GM21528 (cell line): ENCODE data around the gene ATRN.

Source experiments
- ATAC-seq: cut with Tn5 transposase; IDR thresholded peaks from one replicate; pipeline ENCODE4 v1.9.1; 2021; ENCODE audit warnings: mild to moderate bottlenecking, moderate library complexity; ENCODE audit not compliant: unreplicated experiment, low FRiP score

The ATRN gene

DNA sequence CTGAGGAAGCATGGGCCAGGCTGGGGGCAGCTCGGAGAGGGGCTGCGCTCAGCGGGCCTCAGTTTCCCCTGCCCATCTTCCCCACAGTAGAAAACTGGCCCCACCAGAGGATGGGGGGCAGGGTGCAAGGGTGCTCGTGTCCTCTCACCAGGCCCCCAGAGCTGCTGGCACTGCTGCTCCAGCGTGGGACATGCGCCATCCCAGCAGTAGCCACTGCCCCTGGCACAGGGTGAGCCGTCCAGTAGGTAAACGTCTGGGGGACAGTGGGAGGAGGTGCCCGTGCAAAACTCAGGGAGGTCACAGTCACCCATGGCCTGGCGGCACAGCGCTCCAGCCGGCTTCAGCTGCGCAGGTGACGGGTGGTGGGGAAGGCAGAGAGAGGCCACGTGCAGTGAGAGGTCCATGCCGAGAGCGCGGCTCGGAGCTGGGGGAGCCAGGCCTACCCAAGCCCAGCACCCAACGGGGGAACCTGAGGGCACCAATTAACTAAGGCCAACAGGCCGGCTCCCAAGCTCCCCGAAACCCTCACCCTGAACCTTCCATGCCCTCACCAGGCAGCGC, 201.2 kb downstream of the ATRN start:
- ATAC-seq, result no peak

DNA sequence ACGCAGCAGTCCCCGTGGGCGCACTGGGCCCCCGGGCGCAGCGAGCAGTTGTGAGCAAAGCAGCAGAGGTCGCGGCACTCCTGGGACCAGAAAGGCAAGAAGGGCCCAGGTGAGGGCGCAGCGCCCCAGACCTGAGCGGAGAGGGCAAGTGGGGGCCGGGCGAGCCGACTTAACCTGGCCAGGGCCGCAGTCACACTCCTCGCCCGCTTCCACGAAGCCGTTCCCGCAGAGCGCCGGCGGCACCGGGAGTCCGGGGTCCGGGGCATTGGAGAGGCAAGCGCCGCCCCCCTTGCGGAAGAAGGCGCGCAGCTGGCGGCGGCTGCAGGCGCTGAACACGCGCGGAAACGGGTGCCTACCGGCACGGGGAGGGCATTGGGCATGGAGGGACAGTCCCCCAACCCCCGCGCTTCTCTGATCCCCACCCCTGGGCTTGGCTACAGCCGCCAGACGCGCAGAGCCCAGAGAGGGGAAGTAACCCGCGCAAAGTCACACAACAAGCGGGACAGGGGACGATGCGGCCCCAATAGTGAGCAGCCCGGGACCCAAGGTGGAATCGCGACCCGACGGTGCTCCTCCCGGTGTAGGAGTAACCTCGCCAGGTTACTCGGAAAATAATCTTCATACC, 201.8 kb downstream of the ATRN start:
- ATAC-seq, result no peak

DNA sequence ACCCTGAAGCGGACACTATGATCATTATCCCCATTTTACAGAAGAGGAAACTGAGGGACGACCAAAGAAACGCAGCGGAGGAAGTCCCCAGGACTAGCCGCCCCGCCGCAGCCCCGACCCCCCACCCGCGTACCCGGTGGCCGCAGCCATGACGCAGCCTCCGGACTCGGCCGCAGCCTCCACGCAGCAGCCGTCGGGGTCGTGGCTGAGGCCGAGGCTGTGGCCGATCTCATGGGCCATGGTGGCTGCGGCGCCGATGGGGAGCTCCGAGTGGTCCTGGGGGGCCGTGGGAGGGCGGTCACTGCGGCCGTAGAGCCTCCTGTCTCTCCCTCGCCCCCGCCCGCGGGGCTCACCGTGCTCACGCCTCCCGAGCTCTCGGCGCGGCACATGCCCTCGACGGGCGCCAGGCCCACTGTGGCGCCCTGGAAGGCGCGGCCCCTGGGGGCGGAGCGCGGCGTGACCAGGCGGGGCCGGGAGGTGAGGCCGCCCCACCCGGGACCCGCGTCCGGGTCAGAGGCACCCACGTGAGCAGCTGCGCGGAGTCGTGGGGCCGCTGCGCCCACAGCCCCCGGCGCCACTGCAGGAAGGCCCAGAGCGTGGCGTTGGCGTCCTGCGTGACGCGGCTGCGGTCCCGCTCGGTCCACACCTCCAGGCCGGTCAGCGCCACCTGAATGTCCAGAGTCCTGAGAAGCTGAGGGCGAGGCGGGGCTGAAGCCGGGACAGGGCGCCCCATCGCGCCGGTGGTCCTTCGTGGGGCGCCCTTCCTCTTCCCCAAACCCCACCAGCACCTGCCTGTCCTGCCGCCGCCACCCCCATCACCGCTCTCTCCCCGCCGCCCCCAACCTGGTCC, 202.6 kb downstream of the ATRN start:
- ATAC-seq, result no peak

DNA sequence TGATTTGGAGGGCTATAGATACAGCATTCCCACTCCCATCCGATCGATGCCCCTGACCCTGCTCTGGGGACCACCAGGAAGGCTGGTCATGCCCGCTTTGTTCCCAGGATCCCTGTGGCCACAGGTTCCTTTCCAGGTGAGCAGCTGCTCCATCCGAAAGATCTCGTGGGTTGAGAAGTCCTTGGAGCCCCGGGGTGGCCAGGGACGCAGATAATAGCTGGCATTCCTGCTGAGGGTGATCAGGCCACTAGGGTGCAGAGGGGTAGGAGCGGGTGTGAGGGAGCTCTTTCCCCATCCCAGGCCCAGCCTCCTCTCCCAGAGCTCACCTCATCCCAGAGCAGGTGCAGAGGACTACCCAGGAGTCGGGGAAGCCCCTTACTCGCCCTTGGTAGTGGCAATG, 203.6 kb downstream of the ATRN start:
- no peak for ATAC-seq

DNA sequence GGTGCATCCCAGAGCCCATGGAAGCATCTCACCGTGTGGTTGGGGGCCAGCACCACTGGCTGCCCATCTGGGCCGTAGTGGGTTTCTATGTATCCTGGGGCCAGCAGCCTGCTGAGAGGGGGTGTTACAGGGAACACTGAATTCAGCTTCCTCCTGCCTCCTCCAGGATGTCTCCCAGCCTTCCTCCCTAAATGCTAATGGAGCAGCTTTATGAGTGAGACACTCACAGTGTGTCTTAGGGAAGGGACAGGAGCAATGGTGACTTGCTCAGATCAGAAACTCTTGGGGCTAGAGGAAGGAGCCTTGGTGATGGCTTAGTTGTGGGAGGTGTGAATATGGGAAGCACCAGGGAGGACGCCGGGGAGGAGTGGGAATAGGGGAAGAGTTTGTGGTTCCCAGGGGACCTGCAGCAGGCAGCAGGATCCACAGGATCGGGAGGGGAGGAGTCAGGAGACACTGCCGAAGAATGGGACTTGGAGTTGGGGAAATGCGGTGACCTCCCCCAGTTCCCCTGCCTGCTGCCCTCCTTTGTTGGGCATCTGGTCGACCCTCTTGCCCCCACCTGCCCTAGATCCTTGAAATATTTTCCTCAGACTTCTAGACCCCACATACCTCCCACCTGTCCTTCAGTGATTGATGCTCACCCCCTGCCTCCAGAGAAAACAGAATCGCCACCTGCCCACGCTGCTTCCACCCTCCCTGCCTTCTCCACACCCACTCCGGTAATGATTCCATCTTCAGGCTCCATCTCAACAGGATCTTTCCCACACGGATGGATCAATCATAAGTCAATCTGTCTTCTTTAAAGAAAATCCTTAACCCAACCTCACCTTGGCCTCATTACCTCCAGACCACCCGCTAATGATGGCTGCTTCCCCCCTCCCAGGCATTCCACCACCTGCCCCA, 204.4 kb downstream of the ATRN start:
- ATAC-seq, result no peak

DNA sequence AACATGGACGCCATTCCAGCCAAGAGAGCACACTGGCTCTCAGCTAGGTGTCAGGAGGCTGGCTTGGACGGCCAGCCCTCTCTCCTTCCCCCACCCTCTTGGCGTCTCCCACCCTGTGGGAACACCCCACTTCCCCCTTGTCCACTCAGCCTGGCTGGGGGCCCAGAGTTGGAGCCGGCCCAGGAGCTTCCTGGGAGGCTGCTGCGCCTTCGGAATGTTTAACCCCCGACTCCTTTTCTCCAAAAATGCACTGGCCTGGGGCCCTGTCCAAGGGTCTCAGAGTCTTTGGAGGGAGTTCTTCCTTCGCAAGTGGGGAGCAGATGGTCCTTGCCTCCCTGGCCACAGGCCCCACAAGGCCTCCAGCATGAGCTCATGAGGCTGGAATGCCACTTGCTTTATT, 206.9 kb downstream of the ATRN start:
- ATAC-seq, result no peak

DNA sequence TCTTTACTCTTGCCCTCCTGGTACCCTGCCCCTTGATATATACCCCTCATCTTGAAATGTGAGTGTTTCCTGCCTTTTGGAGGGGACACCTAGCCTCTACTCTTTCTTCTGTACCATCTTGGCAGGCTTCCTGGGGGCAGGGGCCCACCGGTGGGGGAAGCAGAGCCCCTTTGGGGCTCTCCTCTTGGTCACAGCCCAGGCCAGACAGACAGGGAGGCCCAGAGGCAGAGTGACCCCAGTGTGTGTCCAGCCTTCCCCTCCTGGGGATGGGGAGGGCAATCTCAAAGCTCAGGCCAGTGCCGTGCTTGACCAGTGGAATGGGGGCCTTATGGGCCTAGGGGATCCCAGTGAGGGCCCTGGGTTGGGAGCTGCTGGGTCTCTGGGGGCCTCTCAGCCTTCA, 207.4 kb downstream of the ATRN start:
- ATAC-seq, result no peak

DNA sequence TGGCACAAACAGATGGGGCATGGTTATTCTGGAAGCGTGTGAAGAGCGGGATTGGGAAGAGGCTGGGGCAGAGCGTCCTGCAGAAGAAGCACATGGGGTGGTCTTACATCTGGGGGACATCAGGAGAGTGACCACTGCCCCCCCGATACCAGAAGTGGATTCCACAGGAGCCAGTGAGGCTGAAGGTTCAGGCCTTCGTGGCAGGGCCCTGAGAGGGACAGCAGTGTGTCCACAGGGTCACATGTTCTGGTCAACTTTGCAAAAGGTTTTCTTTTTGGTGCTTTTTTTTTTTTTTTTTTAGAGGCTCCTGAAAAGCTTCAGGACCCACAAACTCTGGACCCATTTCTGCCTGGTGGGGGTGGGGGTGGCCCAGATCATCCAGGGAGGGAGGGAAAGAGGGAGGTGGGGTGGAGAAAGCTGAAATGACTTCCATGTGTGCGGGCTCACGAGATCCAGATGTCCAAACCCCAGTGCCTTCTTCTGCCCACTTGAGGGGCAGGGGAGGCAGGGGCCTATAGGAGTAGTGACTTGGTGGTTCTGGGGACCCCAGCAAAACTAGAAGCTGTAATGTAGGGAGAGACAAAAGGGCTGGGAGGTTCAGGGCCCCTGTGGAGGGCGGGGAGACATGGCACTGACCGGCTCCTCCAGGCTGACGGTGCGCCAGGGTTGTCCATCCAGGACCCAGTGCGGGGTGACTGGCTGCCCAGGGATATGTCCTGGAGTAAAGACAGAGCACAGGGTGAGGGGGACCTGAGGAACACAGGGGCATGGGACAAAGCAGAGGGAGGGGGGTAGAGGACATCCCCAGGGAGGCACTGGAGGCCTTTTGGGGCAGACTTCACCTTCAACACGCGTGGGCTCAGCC, 208.3 kb downstream of the ATRN start:
- ATAC-seq, result no peak

DNA sequence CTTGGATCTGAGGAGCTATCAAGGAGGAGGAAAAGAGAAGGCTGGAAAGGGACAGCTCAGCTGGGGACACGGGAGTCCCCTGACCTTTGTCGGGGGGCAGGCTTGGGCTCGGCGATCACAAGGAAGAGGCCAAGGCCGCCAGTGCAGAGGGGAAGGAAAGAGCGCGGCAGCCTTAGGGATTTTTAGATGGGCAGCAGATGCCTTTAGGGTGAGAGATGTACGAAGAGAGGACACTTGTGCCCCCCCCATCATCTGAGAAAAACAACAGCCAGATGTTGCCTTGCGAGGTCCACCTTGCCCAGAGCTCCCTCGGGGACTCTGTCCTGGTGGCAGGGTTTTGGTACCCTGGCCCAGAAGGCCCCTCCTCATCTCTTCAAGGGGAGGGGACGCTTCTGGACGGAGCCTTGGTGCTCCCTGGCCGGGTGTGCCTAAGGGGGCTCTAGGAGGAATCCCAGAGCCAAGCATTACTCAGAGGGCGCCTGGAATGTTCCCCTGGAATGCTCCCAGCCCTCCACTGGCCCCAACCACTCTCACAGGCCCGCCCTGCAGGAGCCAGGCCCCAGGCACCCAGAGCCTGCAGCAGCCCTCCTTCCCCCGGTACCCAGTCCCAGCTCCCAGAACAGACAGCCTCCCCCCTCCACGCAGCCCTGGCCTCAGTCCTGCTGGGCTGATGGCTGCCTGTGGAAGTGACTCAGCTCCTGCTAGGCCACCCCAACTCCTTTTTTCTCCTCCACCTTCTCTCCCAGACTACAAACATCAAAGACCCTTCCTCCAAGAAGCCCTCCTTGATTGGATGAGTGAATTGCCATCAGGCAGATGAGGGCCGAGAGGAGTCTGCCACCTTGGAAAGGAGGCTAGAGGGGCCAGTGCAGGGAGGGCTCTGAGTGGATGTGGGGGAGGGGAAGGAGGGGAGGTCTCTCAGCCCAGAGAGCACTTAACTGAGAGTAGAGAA, 209.2 kb downstream of the ATRN start:
- no peak for ATAC-seq

DNA sequence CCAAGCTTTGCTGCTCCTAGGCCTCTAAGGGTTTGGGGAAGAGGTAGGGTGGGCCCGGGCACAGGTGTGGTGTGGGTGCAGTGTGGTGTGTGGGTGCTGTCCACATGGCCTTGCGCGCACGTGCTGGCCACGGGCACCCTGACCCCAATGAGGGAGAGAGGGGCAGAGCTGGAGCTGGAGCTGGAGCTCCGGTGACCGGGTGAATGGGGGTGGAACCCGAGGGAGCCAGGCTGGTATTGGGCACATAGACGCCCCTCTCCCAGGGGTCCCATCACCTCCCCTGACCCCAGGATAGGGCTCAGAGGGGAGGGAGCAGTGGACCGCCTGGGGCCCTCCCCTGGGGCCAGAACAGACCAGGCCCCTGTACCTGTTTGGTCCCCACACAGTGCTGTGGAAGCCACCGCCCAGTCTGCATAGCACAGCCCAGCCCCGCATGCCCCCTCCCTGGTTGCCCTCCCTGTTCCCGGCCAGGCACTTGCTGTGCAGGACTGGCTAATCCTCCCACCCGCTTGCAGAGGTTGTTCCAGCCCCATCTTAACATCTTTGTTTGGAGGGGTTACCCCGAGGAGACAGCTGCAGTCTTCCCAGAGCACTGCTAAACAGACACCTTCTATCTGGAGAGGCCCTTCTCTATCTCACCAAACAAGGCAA, 210.0 kb downstream of the ATRN start:
- ATAC-seq, result no peak

DNA sequence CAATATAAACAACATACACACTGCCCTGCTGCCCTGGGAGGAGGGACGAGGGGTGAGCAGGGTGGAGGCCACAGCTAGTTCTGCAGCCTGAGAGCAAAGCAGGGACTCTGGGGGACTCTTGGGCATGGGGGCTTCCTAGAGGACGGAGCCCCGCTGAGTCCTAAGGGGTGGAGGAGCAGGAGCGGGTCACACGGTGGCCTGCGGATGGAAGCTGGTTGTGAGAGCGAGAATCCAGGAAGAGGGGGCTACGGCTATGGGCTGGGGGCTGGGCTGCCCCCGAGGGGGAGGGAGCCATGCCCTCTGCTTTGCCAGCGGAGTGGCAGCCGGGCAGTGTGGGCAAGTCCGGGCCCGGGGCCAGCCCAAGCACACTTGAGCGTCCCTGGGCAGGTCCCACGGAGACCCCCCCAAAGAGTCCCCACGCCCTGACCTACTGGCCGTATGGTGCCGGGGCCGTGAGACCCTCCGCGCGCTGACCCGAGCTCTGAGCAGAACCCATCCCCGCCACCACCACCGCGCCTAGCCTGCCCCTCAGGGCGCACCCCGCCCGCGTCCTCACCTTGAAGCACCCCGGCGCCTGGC, 210.6 kb downstream of the ATRN start:
- ATAC-seq, result no peak

DNA sequence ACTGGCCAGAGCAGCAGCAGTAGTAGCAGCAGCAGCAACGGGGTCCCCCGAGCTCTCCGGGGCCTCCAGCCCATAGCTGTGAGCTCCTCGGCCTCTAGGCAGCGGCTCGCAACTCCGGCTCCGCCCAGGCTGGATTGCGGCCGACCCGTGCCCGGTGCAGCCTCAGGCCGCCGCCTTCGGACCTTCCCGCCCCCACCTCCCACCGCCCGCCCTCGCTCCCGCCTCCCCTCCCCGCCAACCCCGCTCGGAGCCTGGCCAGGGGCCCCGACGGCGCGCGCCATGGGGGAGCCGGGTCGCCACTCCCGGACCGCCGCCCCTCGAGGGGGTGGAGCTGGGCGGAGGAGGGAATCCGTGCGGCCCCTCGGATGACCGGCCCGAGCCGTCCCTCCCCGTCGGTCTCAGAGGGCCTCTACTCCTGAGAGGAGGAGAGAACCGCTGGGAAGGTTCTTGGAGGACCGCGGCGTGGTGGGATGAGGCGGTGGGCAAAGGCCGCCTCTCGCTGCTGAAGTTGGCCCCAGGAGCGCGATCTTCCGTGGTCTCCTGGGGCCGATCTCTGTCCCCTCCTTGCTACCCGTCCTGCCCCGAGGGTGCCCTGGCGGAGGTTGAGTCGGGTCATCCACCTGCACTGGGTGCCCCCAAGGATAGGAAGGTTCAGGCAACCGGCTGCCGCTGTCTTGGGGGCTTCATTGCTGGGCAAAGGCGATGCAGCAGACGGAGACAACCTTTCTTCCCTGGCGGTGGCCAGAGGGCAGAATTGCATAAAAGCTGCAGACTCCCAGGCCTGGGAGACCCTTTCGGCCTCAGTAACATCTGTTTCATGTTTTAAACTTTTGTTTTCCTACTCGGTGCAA, 211.3 kb downstream of the ATRN start, which contains the start of gene ADAM33:
ADAM33 (minus strand) TSS at position 80 of the 851 bp plus-strand sequence; CDS start at position 74, 6 bp downstream.
- ATAC-seq, result no peak

DNA sequence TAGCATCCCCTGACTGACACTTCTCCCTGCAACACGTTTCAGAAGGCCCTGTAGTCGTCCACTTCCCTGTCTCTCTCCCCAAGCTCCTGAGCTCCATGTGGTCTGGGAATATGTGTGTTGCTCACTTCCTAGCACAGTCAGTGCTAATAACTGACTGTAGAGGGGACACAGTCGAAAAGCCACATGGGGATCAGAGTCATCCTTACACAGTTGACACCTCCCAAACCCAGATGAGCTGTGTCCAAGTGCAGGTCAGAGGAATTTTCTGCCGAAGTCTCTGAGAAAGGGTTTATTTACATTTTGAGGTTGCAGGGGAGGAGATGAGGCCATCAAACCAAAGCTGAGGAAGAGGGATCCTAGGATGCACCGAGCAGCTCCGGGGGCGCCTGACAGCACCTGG, 214.5 kb downstream of the ATRN start:
- ATAC-seq, result no peak

DNA sequence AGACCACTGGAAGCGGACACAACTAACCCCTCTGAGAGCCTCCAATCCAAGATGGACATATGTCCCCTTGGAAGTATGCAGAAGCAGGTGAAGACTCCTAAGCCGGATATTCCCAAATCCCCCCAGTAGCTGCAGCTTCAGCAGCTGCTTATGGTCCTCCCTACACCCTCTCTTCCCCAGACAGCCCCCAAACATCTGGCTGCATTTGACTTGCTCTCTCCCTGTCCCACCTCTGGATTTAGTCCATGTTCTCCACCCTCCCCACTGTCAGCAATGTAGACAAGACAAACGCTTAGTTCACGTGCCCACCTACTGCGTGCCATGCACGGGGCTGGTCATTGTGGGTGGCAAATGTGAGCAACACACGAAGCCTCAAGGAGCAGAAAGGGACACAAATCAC, 215.6 kb downstream of the ATRN start:
- no peak for ATAC-seq

DNA sequence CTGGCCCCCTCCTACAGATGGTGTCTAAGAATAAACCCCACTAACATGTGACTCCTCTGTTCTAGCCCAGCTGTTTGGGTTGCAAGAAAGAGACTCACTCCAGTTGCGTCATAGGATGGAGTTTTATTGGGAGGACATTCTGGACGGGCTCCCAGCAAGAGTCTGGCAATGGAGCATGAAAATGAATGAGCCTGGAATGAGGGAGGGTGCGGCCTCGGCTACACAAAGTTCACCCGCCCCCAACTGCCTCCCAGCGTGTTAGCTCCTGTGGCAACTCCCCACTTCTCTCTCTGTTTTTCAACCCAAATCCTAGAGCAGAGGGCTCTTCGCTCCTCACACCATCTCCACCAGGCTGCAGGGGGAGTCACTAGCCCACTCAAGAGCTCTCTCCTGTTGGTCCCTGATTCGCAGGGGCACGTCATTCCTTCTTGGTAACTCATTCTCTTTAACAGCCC, 216.1 kb downstream of the ATRN start:
- no peak for ATAC-seq

DNA sequence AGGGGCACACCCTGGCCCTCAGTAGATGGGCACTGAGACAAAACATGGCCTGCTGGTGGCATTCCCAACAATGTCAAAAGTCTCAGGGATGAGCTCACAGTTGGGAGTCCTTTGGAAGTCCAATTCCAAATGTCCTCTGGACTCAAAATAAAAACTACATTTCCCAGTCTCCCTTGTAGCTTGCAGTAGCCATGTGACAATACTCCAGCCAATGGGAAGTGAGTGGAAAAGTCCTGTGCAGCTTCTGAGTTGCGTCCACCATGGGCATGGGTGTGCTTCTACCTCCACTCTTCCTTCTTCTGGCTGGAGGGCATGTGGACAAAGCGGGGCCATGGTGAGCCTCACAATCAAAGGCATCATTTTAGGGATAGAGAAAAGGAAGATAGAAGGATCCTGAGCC, 216.8 kb downstream of the ATRN start:
- ATAC-seq, result no peak

DNA sequence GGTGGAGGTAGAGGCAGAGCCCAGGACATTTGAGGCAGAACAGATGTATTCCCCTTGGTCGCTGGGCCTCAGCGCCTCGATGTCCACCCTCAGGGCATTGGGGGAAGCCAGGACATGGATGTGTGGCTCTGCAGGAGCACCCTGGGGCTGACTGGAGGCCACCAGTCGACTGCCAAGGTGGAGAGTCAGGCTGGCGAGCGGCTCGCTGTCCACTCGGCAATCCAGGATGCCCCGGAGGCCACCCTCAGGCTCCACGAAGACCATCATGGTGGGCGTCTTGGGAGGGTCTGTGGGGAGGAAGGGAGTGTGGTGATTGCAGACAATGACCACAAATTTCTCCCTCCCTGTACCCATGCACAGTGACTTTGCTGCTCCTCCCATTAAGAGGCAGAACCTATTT, 219.2 kb downstream of the ATRN start:
- ATAC-seq, result no peak
